HG03457 (cell line): Measurements from ENCODE around the gene C2CD3.

Source experiments
- ATAC-seq: cut with Tn5 transposase; IDR thresholded peaks from one replicate; pipeline ENCODE4 v1.9.1; 2021; ENCODE audit warnings: moderate number of reproducible peaks; ENCODE audit not compliant: unreplicated experiment

Gene C2CD3

GRCh38 chr11:73983741-73984538 is 186.9 kb downstream of the C2CD3 start:
- ATAC-seq, result no peak

GRCh38 chr11:73982990-73983740 is 187.6 kb downstream of the C2CD3 start:
- ATAC-seq, result peak; percentile 53

GRCh38 chr11:73982595-73982989 is 188.2 kb downstream of the C2CD3 start, which contains the start of gene UCP2:
UCP2 (minus strand) TSS chr11:73982843; CDS start chr11:73978378, 4,465 bp downstream.
- ATAC-seq, result peak; percentile 27

GRCh38 chr11:73981051-73981805 is 189.6 kb downstream of the C2CD3 start:
- no peak for ATAC-seq

GRCh38 chr11:73980001-73980961 is 190.5 kb downstream of the C2CD3 start:
- ATAC-seq, result peak; percentile 37

- no peak for ATAC-seq
Observed at GRCh38 chr11:73978576-73979086, 192.2 kb downstream of the C2CD3 start.

DNA sequence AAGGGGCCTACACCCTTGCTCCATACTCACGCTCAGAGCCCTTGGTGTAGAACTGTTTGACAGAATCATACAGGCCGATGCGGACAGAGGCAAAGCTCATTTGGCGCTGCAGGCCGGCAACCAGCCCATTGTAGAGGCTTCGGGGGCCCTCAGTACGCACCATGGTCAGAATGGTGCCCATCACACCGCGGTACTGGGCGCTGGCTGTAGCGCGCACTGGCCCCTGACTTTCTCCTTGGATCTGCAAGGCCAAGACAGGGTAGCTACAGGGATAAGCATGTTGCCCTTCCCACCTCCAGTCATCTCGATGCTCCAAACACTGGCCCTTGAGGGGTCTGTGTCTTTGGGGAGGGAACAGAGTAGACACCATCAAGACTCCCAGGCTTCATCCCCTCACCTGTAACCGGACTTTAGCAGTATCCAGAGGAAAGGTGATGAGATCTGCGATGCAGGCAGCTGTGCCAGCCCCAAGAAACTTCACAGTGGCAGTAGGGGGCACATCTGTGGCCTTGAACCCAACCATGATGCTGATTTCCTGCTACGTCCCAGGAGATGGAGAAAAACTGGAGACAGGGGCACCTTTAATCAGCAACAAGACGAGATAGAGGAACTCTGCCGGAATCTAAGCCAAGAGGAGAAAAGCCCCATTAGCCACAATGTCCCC is 192.8 kb downstream of the C2CD3 start:
- ATAC-seq, result no peak

DNA sequence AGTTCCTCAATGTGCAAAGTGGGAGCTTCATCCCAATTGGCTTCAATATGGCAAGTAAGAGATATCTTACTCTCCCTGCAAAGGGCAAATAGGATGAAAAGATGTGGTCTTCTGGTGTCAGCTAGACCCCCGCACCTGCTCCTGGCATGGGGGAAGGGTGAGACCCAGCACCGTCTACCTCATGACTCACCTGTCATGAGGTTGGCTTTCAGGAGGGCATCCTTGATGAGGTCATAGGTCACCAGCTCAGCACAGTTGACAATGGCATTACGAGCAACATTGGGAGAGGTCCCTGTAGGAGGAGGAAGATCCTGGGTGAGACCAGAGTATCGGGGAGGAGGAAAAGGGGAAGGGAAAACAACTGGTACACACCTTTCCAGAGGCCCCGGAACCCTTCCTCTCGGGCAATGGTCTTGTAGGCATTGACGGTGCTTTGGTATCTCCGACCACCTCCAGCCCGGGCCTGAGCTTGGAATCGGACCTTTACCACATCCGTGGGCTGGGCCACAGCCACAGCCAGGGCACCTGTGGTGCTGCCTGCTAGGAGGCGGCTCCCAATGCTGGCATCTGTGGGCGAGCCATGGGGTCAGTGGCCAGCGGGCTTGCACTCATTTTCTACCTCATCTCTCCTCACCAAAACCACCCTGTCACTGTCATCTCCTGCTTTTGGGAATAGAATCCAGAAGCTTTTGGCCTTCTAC is 194.2 kb downstream of the C2CD3 start:
- ATAC-seq, result no peak

GRCh38 chr11:73975479-73975757 is 195.4 kb downstream of the C2CD3 start:
- no peak for ATAC-seq

GRCh38 chr11:73974604-73975478 is 196.0 kb downstream of the C2CD3 start:
- ATAC-seq, result no peak

DNA sequence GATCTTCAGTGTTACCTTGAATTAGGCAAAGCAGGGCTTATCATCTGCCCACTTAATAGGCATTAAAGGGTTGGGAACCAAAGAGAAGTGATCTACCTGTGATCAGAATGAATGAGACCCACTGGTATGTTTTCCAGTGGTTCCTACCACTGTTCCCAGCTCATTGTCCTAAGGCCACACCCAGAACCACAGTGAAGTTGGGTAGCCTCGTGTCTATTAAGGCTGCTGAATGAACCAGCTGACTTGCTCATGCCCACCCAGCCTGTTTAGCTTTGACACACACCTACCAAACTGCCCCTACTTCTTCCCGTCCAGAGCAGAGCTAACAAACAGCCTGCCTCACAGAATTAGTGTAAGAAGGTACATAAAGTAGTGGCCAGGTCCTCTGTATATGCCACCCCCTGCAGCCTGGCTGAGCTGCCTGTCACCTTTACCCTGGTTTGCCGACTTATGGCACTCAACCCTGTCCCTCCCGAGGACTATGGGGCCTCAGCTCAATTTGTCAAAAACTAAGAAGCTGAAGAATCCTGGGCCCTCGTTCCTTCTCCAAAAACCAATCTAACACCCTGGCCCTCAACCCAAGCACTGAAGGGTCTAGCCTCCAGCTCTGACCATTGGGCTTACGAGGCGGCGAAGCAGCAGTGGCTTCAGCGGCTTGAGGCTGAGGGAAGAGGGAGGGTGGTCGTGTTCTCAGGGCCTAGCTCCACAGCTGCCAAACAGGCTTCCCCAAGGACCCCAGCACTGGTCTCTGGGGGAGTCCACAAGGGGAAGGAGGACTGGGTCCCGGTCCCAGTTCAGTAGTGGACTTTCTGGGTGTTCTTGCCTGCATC is 198.0 kb downstream of the C2CD3 start:
- no peak for ATAC-seq

DNA sequence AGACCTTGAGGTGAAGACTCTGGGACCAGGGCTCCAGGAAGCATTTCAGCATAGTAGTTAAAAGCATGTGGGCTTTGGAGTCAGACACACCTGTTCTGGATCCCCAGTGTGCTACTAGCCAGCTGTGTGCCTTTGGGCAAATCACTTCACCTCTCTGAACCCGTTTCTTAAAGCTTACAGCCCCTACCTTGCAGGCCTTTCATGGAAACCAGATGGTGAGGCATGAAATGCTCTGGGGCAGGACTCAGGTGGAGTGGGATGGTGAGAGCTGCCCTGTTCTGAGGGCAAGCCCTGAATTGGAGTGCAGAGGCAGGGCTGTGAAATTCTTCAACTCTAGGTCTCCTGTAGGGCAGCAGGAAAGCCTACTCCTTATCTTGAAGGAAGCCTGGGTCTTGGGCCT is 198.6 kb downstream of the C2CD3 start:
- ATAC-seq, result no peak

DNA sequence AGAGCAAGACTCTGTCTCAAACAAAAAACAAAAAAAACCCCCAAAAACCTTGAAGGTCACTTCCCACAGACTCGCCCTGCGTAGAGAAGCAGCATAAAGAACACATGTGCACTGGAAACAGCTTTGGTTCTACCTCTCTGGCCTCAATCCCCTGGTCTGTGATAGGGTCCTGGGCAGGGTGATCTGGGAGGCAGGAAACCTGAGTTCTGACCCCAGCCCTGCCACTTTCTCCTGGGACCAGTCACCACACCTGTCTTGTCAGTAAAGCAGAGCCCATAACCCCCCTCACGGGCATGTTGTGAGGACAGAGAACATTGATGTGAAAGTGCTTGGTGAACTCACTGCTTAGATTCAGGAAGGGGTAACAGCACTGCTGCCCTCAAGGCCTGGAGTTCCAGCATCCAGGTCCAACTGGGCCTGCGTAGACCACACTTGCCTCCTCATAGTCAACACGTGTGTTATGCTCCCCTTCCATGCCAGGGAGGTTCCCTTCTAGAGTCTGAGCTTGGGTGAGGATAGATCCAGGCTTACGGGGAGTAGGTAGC is 199.6 kb downstream of the C2CD3 start:
- ATAC-seq, result no peak

DNA sequence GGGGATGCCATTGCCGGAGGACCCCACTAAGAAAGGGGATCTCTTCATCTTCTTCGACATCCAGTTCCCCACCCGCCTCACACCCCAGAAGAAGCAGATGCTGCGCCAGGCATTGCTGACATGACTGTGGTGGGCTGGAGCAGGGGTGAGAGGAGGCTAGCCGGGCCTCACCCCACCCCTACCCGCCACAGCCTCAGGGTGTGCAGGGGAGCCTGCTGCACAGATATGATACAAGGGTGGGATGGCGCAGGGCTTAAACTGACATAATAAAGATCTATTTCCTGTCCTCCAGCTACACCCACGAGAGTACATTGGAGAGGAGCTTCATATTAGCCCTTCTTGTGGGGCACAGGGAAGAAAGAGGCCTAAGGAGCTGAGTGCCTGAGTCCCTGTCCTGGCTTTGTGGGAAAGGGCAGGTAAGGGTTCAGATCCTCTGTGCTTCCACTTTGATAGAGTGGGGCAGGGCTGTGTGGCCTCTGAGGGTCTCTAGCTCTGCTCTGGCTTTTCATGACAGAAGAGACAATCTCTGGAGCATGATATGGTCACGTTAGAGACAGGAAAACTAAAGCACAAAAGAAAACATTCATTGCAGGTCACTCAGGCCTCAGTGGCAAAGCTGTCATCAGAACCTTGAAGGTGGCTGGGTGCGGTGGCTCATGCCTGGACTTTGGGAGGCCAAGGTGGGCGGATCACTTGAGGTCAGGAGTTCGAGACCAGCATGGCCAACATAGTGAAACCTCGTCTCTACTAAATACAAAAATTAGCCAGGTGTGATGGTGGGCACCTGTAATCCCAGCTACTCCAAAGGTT is 200.6 kb downstream of the C2CD3 start:
- no peak for ATAC-seq

GRCh38 chr11:73969091-73969490 is 201.7 kb downstream of the C2CD3 start:
- no peak for ATAC-seq

DNA sequence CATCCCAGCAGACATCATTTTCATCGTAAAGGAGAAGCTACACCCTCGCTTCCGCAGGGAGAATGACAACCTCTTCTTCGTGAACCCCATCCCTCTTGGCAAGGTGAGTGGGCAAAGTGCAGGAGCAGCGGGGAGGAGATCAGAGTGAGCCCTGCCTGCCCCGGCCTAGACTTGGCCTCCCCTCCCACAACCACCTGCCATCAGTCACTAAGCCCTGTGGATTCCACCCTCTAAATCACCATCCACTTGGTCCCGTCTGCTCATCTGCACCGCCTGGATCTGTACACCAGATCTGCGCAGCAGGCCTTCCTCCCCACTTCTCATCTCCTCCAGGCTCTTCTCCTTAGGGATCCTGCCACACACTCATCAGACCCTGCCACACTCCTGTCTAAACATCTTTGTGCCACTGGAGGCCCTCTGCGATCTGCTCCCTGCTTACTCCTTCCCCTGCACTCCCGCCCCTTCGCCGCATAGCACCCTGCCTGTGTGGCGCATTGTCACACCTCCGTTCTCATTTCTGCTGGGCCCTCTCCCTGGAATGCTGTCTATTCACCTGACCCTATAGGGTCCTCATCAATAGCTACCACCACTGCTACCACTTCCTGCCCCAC is 202.3 kb downstream of the C2CD3 start:
- ATAC-seq, result no peak
